K562 (cell line): ENCODE results near the gene ZEB2. TPM values are rescaled to one million over a fixed set of nuclear protein-coding genes. Genes with fewer than 3 reads are reported as not detected.

Experiments used
- ATAC-seq: fragments of 200-7000 bp; cut with Tn5 transposase; 3 replicates; pipeline ENCODE4 v1.9.1; 2020; ENCODE audit warnings: moderate library complexity
- BruUV-seq: library from RNA; stranded (reverse); fragments of 400-500 nt; replicated peaks from 2 replicates; lab custom pipeline; 2021; lab: Mats Ljungman, UMichigan
- CTCF ChIA-PET: fragments of 300-600 bp; formaldehyde crosslinking; extraction: SDS; loops from one replicate; lab custom pipeline; 2021; ENCODE audit warnings: low intra/inter-chr PET ratio; lab: Yijun Ruan, JAX
- POLR2A ChIA-PET: fragments of 300-600, 350-650 bp; sonication (Branson Sonifier 250); formaldehyde crosslinking; extraction: SDS; loops from one replicate; lab custom pipeline; 2021; ENCODE audit warnings: antibody characterized with exemption, inconsistent platforms; lab: Yijun Ruan, JAX
- DNase-seq, 4 experiments: peaks; one replicate each; pipeline versions ENCODE4 v3.0.0 to v3.0.0-alpha.2; 2011 to 2018; ENCODE audit warnings: low spot score in 3 of 4, mixed read lengths in 3 of 4; ENCODE audit errors: extremely low read depth in 1 of 4
- FAIRE-seq: peaks from 2 replicates; lab custom pipeline; 2011; peaks lifted over from hg19 to GRCh38; lab: Jason Lieb, UNC
- H2AFZ ChIP-seq: 2 replicates; pipeline ENCODE4 v1.6.0; 2011; ENCODE audit warnings: low read depth, low read length, control low read depth, inconsistent platforms
- H3K27ac ChIP-seq: fragments of 200-600 bp; 3 replicates; pipeline ENCODE4 v1.8.0; 2011; ENCODE audit warnings: low read depth, mild to moderate bottlenecking, control low read depth, inconsistent platforms, low read length, moderate library complexity, mixed read lengths; ENCODE audit errors: extremely low read depth
- H3K27me3 ChIP-seq, 2 experiments: fragments of 300-600 bp in 1 of 2; 2 replicates in 1 of 2; 3 replicates in 1 of 2; pipeline versions ENCODE4 v1.6.0 to v1.8.0; 2011; ENCODE audit warnings: inconsistent platforms in 2 of 2, low read length in 2 of 2, mild to moderate bottlenecking in 1 of 2, mixed read lengths in 1 of 2, moderate library complexity in 1 of 2; ENCODE audit not compliant: control insufficient read depth in 2 of 2, insufficient read depth in 2 of 2
- H3K36me3 ChIP-seq: fragments of 300-600 bp; 3 replicates; pipeline ENCODE4 v1.8.0; 2011; ENCODE audit warnings: mild to moderate bottlenecking, low read length, inconsistent platforms; ENCODE audit not compliant: control insufficient read depth, insufficient read depth
- H3K4me1 ChIP-seq, 2 experiments: fragments of 200-600 bp in 1 of 2; replicated peaks in 1 of 2; 2 replicates in 1 of 2; 3 replicates in 1 of 2; pipeline versions ENCODE4 v1.5.1 to v1.8.0; 2011; ENCODE audit warnings: inconsistent platforms in 2 of 2, low read length in 2 of 2, mild to moderate bottlenecking in 1 of 2, mixed read lengths in 1 of 2, moderate library complexity in 1 of 2; ENCODE audit not compliant: control insufficient read depth in 2 of 2, insufficient read depth in 2 of 2
- H3K4me2 ChIP-seq: 2 replicates; pipeline ENCODE4 v1.6.1; 2011; ENCODE audit warnings: low read length, control low read depth, inconsistent platforms, mixed read lengths; ENCODE audit not compliant: insufficient read depth
- H3K4me3 ChIP-seq: fragments of 200-600 bp; sonication (generic), shearing (Covaris generic); 2 replicates; pipeline ENCODE4 v1.5.1; 2016; ENCODE audit warnings: control low read depth, inconsistent platforms
- H3K79me2 ChIP-seq: fragments of 200-600 bp; 3 replicates; pipeline ENCODE4 v1.8.0; 2011; ENCODE audit warnings: low read length, inconsistent platforms; ENCODE audit not compliant: control insufficient read depth, insufficient read depth
- H3K9ac ChIP-seq, 2 experiments: 2 replicates each; pipeline versions ENCODE4 v1.6.0 to v1.6.1; 2011; ENCODE audit warnings: low read depth in 2 of 2, low read length in 2 of 2, control low read depth in 1 of 2, inconsistent platforms in 1 of 2, mild to moderate bottlenecking in 1 of 2, mixed read lengths in 1 of 2; ENCODE audit not compliant: insufficient read depth in 1 of 2
- H3K9me1 ChIP-seq: one replicate; pipeline ENCODE4 v1.6.0; 2011; ENCODE audit warnings: inconsistent platforms, mild to moderate bottlenecking, low read length, moderate library complexity; ENCODE audit not compliant: control insufficient read depth, insufficient read depth
- H3K9me3 ChIP-seq: replicated peaks from 2 replicates; pipeline ENCODE4 v1.5.1; 2011; ENCODE audit warnings: low read depth, low read length, inconsistent platforms; ENCODE audit not compliant: control insufficient read depth, insufficient read depth
- H4K20me1 ChIP-seq: replicated peaks from 2 replicates; pipeline ENCODE4 v1.6.1; 2011; ENCODE audit warnings: low read length, inconsistent platforms, mixed read lengths; ENCODE audit not compliant: control insufficient read depth, insufficient read depth
- ARNT ChIP-seq, 2 experiments: fragments of 450-650 bp; IDR thresholded peaks; 2 replicates each; pipeline ENCODE4 v1.6.1; 2016; ENCODE audit warnings: mild to moderate bottlenecking in 1 of 2
- FOXK1 ChIP-seq: sonication (generic); formaldehyde crosslinking; IDR thresholded peaks from 2 replicates; pipeline ENCODE4 v1.8.0; 2022; ENCODE audit warnings: missing genetic modification reagents, mild to moderate bottlenecking, borderline replicate concordance
- PHB2 ChIP-seq: fragments of 450-650 bp; IDR thresholded peaks from 2 replicates; pipeline ENCODE4 v1.6.1; 2017; ENCODE audit warnings: low read depth
- POU5F1 ChIP-seq: fragments of 150-350 bp; IDR thresholded peaks from 2 replicates; pipeline ENCODE4 v1.6.1; 2014; ENCODE audit warnings: borderline replicate concordance, low read length, low read depth, mild to moderate bottlenecking; ENCODE audit not compliant: partially characterized antibody
- PTTG1 ChIP-seq: fragments of 450-650 bp; IDR thresholded peaks from 2 replicates; pipeline ENCODE4 v1.6.1; 2016; ENCODE audit warnings: low read depth, mild to moderate bottlenecking, missing genetic modification characterization, missing compliant biosample characterization
- SMAD1 ChIP-seq: fragments of 150-350 bp; IDR thresholded peaks from 2 replicates; pipeline ENCODE4 v1.6.1; 2014; ENCODE audit warnings: low read length, low read depth; ENCODE audit not compliant: partially characterized antibody
- ZBTB40 ChIP-seq, 2 experiments: fragments of 450-650 bp in 1 of 2; sonication (generic) in 1 of 2; formaldehyde crosslinking in 1 of 2; IDR thresholded peaks; 2 replicates each; pipeline versions ENCODE4 v1.7.1 to v1.9.0; 2016 to 2022; ENCODE audit warnings: inconsistent platforms in 1 of 2, mild to moderate bottlenecking in 1 of 2, missing genetic modification reagents in 1 of 2
- ZFX ChIP-seq: sonication (generic); formaldehyde crosslinking; IDR thresholded peaks from 2 replicates; pipeline ENCODE4 v1.8.0; 2022; ENCODE audit warnings: mild to moderate bottlenecking, missing genetic modification reagents, moderate library complexity
- ZNF165 ChIP-seq: fragments of 250-450 bp; sonication (Bioruptor Pico); IDR thresholded peaks from 2 replicates; pipeline ENCODE4 v1.4.0; 2020; ENCODE audit warnings: borderline replicate concordance
- ZNF212 ChIP-seq: fragments of 450-650 bp; formaldehyde crosslinking; IDR thresholded peaks from 2 replicates; pipeline ENCODE4 v1.4.0; 2020; ENCODE audit warnings: mild to moderate bottlenecking
- ZNF232 ChIP-seq: sonication (generic); formaldehyde crosslinking; IDR thresholded peaks from 2 replicates; pipeline ENCODE4 v1.8.0; 2022; ENCODE audit warnings: mild to moderate bottlenecking, missing genetic modification reagents
- ZNF384 ChIP-seq: IDR thresholded peaks from 2 replicates; pipeline ENCODE4 v1.6.1; 2012; ENCODE audit warnings: low read depth, low read length, improper control_type of control experiment
- ZNF740 ChIP-seq, 3 experiments: fragments of 200-800 bp in 1 of 3; sonication (Bioruptor generic) in 1 of 3; sonication (generic) in 1 of 3; formaldehyde crosslinking in 1 of 3; IDR thresholded peaks; 2 replicates each; pipeline versions ENCODE4 v1.6.1 to v1.8.0; 2016 to 2022; ENCODE audit warnings: mild to moderate bottlenecking in 2 of 3, missing compliant biosample characterization in 2 of 3, missing genetic modification characterization in 2 of 3, missing genetic modification reagents in 1 of 3
- WGBS: fragments of 100-300 bp; shearing (Covaris generic); methylation state at CpG from one replicate; pipeline ENCODE4 v1.1.6; 2016; ENCODE audit warnings: low coverage, mixed read lengths; ENCODE audit not compliant: insufficient coverage; ENCODE audit errors: missing lambda C conversion rate; 5-methylcytosine and 5-hydroxymethylcytosine counted together
- in situ Hi-C: fragments of 300-500 bp; cut with MboI; formaldehyde crosslinking; loops from 4 replicates; pipeline ENCODE4 v1.15.0; 2018; ENCODE audit warnings: inconsistent platforms, mixed read lengths
- intact Hi-C: fragments of 100-400 bp; cut with micrococcal nuclease; formaldehyde crosslinking; loops from 2 replicates; pipeline ENCODE4 v1.14.2; 2022
- polyA plus RNA-seq, 8 experiments: library from polyadenylated mRNA; depleted of rRNA in 4 of 8; stranded (reverse) in 5 of 8; unstranded in 3 of 8; fragments of >200 nt; fragmentation: Nextera tagmentation in 2 of 8; fragmentation: Illumina TruSeq in 1 of 8; extraction: Ambion mirVana in 2 of 8; extraction: Trizol in 1 of 8; gene quantifications; 2 replicates each; pipeline versions ENCODE4 v1.2.1 to v1.2.3, GENCODE V29; 2011 to 2014; ENCODE audit warnings: inconsistent platforms in 1 of 8, missing spikeins in 1 of 8
- total RNA-seq, 7 experiments: library from RNA; depleted of rRNA in 6 of 7; stranded (reverse); fragments of >200 nt in 6 of 7; fragmentation: Illumina TruSeq in 2 of 7; extraction: Trizol in 2 of 7; gene quantifications; 2 replicates each; pipeline versions ENCODE4 v1.2.1 to v1.2.3, GENCODE V29; 2011 to 2021; ENCODE audit warnings: low replicate concordance in 1 of 7

The ZEB2 gene
- total and polyA plus RNA-seq, 9 of the 15 experiments (the other 6 are each of a cell fraction or from before 2014, with no cell fraction given) = 15.1 to 113 (median 72.3) TPM

DNA sequence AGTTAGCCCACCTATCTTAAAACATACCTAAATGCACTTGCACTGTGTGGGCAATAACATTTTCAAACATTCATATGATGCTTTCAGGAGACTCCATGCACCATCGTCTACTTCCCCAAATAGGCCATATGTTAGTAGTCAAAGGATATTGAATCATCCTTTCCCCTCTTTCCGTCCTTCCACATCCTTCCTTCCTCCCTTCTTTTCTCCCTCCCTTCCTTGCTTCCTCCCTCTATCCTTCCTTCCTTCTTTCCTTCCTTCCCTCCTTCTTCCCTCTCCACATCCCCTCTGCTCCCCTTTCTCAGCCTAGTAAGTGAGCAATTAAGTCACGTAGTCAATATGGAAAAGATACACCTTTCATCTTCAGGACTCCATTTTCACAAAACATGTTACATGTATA is 73.8 kb downstream of the ZEB2 start:
- Histone ChIP-seq H2AFZ (no peak overlapping the region), H3K4me3 (no peak overlapping the region), H3K9ac (no peak overlapping the region), H3K27ac (no peak overlapping the region; the same call in 2 of the 3 replicates), H3K4me1 (peaks cover 11 to 20% of the 10 kb centered on the region in 2 experiments; a peak in 4 of 5 replicates), H3K4me2 (no peak overlapping the region), H4K20me1 (no peaks in the 10 kb centered on the region), H3K9me1 (no peaks in the 10 kb centered on the region), H3K9me3 (no peaks in the 10 kb centered on the region), H3K27me3 (no peaks in the 10 kb centered on the region), H3K36me3 (peaks cover 65% of the 10 kb centered on the region), H3K79me2 (peaks cover 98% of the 10 kb centered on the region)
- ATAC-seq (no peak), FAIRE-seq (no peak), DNase-seq (no peak)
- 91% methylated on average over 3 of the region's 3 CpGs for WGBS
- no TSS peak for BruUV-seq
- ChIA-PET CTCF (no interaction called here), POLR2A (no interaction called here)
- in situ Hi-C loops = no loop called here
- intact Hi-C loops = no loop called here
- TF ChIP-seq SMAD1 (no peak), ZFX (CRISPR knock-in tag) (no peak), POU5F1 (no peak), ZNF384 (no peak), ARNT (IDR thresholded peaks at IDR 0.05) (no peak), ZNF212 (CRISPR knock-in tag) (no peak), ZBTB40 (IDR thresholded peaks at IDR 0.05) (no peak), ZBTB40 (CRISPR knock-in tag; IDR thresholded peaks at IDR 0.05) (no peak), PTTG1 (tag) (no peak), PHB2 (no peak), FOXK1 (CRISPR knock-in tag) (no peak), ZNF740 (CRISPR knock-in tag; IDR thresholded peaks at IDR 0.05) (0 out of 2 replicates have a peak, but pooled peaks have one; percentile 17), ZNF740 (tag; IDR thresholded peaks at IDR 0.05) (no peak), ZNF165 (no peak), ZNF232 (no peak)
